DMS114 treated with DMSO at 0.1 percent for 48 hours (cell line): ENCODE results near the gene C3orf52.

Experiments used
- DNase-seq: peaks from one replicate; lab custom pipeline; 2025; ENCODE audit not compliant: unreplicated experiment; lab: John Stamatoyannopoulos, UW

Gene C3orf52

DNA sequence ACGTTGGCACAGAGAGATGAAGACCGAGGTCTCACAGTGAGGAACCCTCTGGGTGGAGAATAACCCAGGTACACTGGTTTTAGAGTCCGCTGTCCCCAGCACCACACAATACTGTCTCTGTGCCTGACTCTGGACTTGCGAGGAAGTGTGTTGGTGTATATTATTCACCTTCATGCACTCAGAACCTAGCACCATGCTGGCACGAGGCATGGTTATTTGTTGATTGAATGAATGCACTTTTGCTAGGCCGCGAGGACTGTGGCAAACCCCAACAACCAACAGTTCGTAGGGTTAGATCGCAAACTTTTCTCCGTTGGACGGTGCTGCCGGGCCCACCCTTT lies 484 bp upstream of the C3orf52 start:
- DNase-seq: no peak

DNA sequence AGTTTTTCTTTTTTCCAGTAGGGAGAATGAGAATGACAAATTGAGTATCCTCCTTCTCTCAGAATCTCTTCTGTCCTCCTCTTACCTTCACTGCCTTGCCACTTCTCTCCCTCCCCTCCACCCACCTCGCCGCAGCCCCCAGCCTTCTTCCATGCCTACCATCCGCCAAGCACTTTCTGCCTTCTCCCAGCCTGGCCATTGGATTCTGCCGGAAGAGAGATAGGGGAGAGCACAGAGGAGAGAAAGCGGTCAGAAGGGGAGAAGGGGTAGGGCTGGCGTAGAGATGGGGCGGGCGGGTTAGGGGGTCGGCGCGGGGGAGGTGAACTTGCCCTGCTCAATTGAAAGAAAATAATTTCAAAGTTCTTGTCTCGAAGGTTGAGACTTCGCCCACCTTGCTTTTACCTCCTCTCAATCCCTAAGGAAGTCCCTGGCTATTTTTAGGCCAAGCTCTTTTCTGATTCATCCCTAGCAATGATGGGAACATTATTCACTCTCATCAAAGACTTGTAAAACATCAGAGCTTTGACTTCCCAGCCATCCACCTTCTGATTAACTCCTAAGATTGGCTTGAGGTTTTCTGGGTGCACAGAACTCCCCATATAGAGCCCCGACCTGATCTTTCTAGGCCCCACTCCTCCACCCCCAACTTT lies 811 bp downstream of the C3orf52 start:
- DNase-seq: no peak

DNA sequence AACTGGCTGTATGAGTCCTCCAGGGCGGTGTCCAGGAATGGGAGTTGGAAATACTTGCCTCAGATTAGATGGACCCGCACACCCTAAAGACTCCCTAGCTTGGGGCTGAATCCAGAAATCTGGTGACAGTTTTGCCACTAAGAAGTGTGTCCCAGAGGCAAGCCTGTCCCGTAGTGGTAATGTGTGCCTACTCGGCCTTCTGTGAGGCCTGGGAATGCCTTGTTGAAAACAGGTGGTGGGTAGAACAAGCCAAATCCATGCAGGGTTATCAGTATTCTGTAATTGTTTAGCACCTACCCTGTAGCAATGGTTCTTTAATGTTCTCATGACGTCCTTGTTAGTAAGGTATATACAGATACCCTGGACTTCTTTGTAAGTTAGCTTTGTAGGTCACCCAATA lies 1.6 kb downstream of the C3orf52 start:
- no peak for DNase-seq

DNA sequence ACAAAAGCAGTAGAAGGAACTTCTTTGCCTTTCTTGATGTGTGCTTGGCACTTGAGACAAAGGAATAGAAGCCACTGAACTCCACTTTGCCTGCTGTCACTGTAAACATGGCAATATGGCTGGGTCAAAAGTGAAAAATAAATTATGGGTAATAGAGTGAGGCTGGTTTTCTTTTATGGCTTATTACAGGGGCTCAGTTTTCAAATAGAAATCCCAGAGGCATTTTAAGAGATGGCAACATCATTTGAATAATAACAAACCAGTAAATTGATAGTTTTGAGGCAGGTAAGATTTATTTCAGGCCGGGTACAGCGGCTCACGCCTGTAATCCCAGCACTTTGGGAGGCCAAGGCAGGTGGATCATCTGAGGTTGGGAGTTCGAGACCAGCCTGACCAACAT lies 2.8 kb downstream of the C3orf52 start:
- no peak for DNase-seq

DNA sequence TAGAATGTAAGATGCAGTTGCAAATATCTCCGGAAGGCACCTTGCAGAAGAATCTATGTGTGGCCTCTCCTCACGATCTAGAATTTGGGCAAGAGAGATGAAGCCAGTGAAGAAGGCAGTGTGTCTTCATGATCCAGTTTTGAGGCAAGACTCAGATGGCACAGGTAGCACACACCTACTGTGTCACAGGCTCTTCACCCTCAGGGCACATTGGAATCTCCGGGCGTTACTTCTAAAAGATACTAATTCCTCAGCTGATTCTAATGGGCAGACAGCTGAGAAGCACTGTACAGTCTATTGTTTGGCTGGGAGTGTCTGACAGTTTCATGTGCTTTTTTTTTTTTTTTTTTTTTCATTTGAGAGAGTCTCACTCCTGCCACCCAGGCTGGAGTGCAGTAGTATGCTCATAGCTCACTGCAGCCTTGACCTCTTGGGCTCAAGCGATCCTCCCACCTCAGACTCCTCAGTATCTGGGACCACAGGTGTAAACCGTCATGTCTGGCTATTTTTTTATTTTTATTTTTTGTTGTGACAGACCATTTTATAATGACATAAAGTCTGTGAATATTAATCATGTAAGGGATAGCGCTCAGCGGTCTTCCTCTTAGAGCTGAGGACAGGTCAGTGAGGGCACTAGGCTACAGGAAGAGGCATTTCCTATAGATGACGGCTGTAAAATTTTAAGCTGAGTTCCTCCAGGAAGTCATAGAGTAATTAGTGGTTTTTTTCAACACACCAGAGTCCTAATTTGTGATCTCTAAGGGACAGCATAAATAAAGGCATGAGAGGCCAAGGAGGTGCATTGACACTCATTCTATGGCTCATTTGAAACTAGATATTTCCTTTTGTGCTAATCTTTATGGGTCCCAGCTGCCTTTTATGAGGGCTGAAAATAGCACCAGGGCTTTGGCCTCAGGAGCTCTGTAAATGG lies 4.0 kb downstream of the C3orf52 start:
- no peak for DNase-seq

DNA sequence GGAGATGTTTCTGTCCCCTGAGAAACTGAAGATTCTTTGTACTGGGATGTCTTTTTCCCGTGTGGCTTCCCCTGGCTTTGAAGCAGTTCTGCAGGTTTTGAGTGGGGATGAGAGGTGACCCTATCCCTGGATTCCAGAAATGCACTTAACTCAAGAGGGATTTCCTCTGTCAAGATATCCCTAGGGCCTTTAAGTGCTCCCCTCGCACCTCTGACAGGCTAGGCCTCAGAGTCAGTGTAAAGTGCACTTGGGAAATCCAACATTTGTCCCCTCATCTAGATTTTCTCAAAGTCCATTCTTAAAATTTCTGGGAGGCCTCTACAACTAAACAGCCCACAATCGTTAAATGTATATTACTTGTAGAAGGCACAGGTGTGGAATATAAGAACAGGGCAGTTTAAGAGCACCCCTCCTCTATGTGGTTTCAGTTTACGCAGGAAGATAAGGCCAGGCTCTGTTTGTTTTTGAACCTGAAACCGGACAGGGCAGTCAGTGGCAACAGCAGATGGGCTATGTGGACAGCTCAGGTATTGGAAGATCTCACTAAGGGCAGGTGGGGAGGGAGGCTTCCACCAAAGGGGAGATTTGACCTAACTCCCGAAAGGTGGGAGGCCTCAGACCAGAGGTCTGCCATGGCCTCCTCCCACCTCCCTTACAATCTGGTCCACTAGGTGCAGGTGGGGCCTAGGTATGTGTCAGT lies 4.8 kb downstream of the C3orf52 start:
- no peak for DNase-seq

DNA sequence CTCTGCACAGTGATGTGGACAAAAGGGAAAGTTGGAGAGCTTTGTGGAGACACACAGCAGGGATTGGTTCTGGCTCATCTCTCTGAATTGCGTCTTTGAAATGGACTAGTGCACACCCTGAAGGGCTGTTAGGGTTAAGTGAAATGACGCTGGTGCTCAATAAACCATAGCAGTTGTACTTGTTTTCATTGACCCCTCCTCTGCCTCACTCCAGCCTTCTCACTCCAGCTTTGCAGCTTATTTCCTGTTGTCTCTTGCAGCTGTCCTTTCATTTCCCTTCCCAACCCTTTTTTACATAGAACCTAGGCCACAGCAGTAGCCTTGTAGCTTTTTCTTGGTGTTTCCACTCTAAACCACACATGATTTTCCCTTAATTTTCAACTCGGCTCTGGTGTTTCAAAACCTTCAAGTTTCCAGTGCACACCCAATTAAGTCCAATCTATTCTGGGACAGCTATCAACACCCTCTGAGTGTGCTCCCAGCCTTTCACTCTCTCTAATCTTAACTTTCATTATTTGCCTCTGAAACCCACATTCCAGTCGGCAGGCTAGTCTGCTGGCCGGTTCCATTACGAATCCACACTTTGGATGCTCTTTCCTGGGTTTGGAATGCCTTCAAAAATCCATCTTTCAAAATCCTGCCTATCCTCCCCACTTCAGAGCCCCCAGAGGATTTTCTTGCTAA lies 6.4 kb downstream of the C3orf52 start:
- no peak for DNase-seq

DNA sequence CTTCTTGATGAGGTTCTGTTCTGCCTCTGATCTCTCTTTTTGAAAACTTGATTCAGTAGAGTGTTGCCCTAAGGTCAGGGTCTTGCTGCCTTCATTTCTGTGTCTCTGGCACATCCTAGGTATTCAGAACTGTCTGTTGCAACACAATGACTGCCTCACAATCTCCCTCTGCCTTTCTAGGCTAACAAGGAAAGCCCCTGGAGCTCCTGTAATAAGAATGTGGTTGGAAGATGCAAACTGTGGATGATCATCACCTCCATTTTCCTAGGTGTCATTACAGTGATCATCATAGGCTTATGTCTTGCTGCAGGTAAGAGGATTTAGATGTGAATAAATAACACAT lies 7.0 kb downstream of the C3orf52 start:
- DNase-seq: no peak

DNA sequence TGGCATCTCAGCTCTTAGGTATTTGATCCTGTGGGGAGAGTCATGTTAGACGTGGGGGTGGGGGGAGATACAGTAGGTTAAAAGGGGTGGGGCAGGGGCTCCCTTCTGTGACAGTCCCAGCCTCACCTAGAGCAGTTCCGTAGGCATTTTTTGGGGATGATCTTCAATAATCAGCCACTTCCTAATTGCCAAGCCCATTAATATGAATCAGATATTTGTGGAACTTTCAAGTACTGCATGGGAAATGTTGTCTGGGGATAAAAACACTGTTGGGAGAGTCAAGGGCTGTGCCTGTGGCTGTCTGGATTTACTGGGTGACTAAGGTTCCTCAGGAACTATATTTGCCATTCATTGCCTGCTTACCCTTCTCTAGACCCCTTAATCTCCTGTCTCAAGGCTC lies 9.5 kb downstream of the C3orf52 start:
- DNase-seq: no peak

DNA sequence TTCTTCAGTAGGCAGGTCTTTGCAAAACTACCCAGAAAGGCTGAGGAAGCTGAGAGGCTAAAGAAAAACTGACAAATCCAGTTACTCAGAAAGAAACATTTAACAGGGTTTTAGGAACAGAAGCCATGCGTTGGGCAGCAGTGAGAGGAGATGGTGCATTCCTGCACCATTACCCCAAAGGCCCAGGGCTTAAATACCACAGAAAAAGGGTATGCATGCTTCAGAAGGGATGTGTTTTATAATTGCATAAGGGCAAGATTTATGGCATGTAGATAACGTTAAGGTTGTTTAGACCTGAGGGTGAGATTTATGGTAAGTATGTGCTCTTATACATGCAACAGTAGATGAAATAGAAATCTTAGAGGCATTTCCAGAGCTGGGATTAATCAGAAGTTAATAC lies 10.0 kb downstream of the C3orf52 start:
- DNase-seq: no peak

DNA sequence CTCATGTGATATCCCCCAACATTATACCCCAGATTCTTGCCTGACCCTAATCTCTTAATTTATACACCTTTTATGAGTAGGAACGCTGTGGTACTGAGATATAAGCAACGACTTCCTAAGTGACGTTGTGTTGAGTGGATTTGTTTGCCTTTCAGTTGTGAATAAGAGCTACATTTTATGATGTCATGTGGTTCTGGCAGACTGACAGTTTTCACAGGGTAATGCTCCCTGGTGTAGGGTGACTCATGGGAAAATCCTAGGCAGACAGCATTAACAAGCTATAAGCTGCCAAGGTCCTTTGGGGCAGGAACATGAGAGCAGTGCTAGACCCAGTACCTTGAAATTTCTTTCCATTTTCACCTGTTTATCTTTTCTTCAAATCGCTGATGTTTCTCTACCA lies 11.2 kb downstream of the C3orf52 start:
- DNase-seq: no peak

DNA sequence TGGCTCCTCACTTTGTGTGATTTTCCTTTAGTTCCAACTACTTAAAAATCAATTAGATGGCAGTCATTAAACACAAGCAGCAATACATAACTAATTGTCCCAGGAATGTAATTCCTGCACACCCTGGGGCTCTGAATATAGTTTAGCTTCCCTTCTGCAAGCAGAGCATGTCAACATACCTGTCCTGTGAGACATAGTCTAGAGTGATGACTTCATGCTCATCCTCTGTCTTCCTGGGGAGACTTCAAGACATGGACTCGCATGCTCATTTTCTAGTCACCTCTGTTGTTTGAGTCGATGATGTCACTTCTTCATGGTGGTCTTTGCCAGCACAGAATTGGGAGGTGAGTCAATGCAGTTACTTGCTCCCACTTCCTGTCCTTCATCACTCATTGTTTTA lies 15.7 kb downstream of the C3orf52 start:
- no peak for DNase-seq

DNA sequence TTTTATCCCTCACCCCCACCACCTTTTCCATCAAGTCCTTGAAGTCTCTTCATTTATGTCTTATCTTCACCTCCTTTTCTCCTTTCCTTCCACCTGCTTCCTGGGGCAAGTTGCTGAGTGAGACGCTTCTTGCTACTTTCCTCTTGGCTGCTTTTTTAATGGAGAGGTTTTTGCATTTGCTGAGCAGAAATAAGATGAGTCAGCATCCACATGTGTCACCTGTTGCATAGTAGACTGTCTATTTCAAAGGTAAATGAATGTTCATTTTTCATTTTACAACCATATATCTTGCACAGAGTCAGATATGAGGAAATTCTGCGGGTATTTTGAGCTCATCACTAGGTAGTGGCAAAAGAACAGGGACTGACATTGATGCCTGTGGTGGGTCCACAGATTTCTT lies 18.6 kb downstream of the C3orf52 start:
- no peak for DNase-seq

DNA sequence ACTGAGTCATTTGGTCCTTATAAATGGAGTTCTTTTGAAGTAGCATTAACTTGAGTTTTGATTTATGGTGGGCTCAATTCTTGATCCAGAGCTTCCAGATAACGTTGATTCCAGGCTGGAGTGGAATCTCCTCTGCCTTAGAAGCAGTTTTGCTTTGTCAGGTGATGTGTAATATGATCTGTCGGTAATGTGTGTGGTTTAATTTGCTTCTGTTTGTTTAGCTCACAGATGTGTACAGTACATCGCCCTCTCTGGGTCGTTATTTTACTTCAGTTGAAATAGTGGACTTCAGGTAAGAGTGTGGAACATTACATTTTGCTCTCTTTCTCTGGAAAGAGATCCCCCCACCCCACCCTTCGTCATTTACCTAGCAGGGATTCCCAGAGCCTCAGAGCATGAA lies 23.1 kb downstream of the C3orf52 start:
- no peak for DNase-seq

DNA sequence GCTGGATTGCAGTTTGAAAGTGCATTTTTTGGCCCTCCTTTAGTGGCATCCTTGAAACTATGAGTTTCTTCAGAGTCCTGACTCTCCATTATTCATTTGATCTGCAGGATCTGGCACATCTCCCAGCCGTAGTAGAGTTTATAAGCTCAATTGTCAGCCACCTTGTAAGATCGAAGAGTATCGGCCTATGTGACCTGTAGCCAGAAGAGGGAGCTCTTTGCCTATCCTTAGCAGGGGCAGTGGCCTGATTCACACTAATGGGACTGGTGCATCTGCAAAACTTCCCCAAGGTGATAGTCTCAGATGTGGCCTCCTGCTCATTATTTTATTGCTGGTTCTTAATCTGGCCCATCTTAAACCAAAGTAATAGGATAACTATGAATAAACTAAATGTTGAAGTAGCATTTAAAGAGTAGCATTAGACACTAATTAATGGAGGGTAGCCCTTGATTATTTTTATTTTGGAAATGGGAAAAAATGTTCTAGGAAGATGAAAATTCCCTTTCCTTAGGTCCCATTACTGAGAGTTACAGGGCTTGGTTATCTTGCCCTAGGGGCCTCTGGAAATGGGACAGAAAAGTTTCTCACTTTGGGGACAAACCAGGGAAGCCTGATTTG lies 25.7 kb downstream of the C3orf52 start:
- no peak for DNase-seq

DNA sequence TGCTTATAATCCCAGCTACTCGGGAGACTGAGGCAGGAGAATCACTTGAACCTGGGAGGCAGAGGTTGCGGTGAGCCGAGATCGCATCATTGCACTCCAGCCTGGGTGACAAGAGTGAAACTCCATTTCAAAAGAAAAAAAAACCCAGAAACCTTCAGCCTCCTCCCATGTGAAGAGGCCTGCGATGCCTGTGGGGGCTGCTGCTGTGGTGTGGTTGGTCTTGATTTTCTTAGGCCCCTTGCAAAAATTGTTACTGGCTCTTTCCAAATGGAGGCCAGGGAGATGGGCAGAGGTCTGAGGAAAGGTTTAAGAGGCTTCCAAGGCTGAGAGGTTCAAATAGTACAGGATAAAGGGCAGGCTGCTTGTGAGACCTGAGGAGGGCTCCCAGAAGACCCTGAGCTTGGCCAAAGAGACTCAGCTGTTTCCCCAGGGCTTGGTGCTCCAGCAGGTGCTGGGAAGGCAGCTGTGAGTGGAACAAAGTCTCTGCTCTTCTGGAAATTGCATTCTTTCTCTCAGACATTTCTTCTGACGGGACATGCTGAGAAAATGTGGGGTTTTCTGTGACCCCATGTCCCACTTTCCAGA lies 28.5 kb downstream of the C3orf52 start:
- DNase-seq: no peak

DNA sequence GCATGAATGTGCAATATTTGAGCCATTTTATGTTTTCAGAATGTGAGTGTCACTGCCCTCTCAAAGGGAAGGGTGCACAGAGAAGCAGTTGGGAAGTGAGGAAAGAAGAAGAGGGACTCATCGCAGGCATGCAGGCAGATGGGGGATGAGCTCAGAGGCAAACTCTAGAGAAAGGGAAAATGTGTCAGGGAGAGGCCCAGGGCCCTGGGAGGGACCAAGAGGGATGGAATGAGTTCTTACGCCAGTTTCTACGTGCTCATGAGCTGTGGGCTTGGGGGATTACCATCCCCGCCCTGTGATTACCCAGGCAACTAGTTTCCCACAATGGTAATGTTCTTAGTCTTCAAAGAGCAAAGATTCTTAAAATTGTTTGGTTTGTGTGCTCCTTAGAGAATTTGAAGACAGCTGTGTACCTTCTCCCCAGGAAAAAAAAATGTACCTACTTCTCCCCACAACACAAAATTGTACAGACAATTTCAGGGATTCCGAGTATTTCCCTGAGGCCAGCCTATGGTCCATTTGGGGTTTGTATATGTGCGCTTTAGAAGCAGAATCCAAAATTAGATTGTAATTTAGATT lies 29.1 kb downstream of the C3orf52 start:
- DNase-seq: no peak

DNA sequence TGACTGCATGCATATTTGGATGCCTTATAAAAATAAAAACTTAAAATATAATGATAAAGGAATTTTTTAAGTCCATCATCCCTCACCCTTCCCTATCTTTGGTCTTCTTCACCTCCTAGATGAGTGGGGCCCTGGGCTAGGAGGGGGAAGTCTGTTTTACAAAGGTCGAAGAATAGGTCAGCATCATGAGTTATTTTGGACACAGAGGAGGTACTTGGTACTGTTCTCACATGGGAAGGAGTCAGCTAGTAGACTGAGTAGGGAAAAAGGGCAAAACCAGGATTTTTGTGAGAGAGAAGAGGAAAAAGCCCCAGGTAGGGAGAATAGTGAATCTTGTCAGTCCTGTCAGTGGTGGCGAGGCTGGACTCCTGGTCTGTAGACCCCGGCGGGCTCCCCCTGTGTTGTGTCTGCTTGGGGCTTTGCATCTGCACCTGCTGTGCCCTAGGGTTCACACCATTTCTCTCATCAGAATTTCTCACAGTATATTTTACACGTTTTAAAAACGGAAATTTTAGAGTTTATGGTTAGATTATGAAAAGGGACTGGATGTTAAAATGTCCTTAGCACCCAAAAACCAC lies 29.7 kb downstream of the C3orf52 start:
- no peak for DNase-seq

DNA sequence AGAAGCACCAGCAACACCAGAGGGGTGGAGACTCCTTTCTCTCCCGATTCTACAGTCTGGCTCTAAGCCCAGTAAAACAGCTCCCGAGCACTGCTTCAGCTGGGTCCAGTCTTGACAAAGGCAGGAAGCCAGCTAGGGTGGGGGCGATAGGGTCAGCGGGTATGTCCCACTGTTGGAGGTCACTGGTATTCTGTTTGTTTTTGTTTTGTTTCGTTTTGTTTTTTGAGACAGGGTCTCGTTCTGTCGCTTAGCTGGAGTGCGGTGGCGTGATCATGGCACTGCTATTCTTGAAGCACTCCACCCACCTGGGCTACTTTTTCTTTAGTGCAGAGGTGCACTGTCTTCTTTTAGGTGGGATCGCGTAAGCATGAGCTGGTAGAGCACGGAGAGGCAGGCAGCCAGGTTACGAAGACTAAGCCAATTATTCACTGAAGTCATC lies 30.6 kb downstream of the C3orf52 start:
- DNase-seq: no peak

DNA sequence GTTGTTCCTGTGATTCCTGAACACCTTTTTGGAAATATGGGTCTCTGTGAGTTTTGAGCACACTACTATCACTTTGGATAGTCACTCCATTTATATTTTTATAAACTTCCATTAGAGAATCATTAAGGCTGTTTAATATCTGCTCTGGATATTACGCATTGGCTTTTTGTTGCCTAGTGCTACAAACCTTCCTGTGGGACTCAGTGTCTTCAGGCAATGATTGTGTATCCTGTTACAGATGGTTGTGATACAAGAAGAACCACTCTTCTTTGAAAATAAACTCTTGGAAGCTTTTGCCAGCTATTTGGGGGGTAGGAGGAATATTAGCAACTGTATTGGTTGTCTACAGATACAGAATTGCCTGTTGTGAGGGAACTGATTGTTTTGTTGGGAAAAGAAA lies 31.2 kb downstream of the C3orf52 start:
- DNase-seq: no peak
